Omental fat pad (tissue), 4 donors: ENCODE data around the gene TAF3. TPM values are rescaled to one million over a fixed set of nuclear protein-coding genes. Genes with fewer than 3 reads are reported as not detected.

Experiments used
- ATAC-seq: fragments of 150-250 bp; one replicate; pipeline ENCODE4 v1.9.1; 2016; ENCODE audit warnings: mild to moderate bottlenecking, moderate library complexity; ENCODE audit not compliant: low FRiP score
- DNase-seq: peaks from one replicate; pipeline ENCODE4 v3.0.0-alpha.2; 2019; ENCODE audit warnings: low spot score
- CTCF ChIP-seq, 3 donors: fragments of 450-650 bp; IDR thresholded peaks; one replicate each; pipeline ENCODE4 v1.5.1; 2016 to 2017; ENCODE audit warnings: antibody characterized with exemption in 3 of 3, mild to moderate bottlenecking in 3 of 3, moderate library complexity in 2 of 3
- total RNA-seq, 4 donors: library from RNA; depleted of rRNA; stranded (reverse); fragments of >200 nt; gene quantifications; one replicate each; pipeline ENCODE4 v1.1.0, GENCODE V29; 2016

Gene TAF3
- total RNA-seq, 4 donors from 2014 or later, result 4.9 to 8.8 (median 6.4) TPM

GRCh38 chr10:7942859-7943258 is 124.6 kb downstream of the TAF3 start:
- no peak for TF ChIP-seq CTCF (IDR thresholded peaks at IDR 0.05)
- DNase-seq (no peak), ATAC-seq (no peak)

DNA sequence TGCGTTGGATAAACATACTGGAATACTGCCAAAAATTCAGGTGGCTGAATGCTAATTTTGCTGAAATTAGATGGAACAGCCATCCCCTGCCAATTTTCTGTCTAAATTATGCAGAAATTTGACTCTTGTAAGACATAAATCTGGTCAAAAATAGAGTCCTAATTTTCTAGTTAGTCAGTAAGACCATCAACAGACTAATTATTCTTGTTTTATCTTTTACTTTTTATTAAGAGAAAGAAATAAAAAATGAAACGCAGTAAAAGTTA is 125.8 kb downstream of the TAF3 start:
- TF ChIP-seq CTCF (IDR thresholded peaks at IDR 0.05), result no peak

DNA sequence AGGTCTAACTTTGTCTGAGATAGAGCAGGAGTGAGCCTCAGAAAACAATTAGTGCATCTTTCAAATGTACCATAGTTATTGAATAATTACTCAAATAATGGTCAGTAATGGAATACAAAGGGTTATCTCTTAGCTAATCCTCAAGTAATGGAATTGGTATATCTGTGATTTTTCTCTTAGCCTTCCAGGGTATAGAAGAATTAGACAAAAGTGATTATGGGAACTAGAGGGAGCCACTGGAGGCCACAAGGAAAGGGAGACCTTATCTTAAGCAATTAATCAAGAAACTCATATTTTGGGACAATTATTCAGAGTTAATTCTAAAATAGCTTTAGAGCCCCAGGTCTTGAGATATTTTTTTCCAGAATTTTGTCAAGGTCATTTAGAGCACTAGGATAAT is 126.2 kb downstream of the TAF3 start:
- no peak for ATAC-seq
- no peak for DNase-seq
- TF ChIP-seq CTCF (IDR thresholded peaks at IDR 0.05), result no peak

More for the DNA sequence above, 125.8 kb downstream of the TAF3 start:
- no peak for ATAC-seq
- DNase-seq, result no peak

- no peak for TF ChIP-seq CTCF (IDR thresholded peaks at IDR 0.05)
- ATAC-seq (no peak), DNase-seq (no peak)
Measured at GRCh38 chr10:7945034-7945433, 126.7 kb downstream of the TAF3 start.

GRCh38 chr10:7945469-7946187 is 127.3 kb downstream of the TAF3 start:
- ATAC-seq (no peak), DNase-seq (no peak)
- no peak for TF ChIP-seq CTCF (IDR thresholded peaks at IDR 0.05)

DNA sequence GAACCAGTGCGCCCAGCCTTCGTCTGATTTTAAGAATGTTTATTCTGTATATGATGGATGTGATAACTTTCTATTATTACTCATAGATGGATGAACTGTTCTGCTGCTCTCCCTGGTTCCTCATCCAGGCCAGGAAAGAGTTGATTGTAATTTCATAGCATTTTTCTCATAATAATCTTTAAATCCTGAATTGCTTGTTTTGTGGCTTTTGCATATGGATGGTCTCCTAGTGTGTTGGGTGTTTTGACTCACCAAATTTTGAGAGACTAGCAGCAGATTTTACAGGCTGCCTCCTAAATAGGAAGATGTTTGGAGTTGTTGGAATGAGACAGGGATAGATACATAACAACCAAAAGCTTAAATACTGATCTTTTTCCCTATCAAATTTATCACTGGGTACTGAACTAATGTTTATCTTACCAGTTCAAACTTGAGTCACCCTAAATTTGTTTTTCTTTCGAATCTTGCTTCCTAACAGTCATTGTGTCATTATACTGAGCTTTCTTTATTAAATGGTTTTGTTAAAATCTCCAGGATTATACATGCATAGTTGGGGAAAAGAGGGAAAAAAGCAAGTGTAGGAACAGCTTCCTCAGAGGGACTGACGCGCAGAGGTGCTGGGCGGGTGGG is 130.2 kb downstream of the TAF3 start:
- TF ChIP-seq CTCF (IDR thresholded peaks at IDR 0.05), result no peak
- DNase-seq (no peak), ATAC-seq (no peak)
